SKM-1 treated with dmso at 0.1 percent for 144 hours (cell line): Measurements from ENCODE around the gene RASL10A.
A peak's percentile ranks its signal among the peaks of the same experiment; 100 is the strongest.

Experiments
- DNase-seq: peaks from one replicate; lab custom pipeline; 2025; ENCODE audit not compliant: unreplicated experiment; lab: John Stamatoyannopoulos, UW

RASL10A gene

GRCh38 chr22:29306835-29307595, 8.5 kb downstream of the RASL10A start:
- peak; percentile 67 for DNase-seq

GRCh38 chr22:29306175-29306834, 9.2 kb downstream of the RASL10A start, which contains the start of gene GAS2L1:
GAS2L1 (plus strand) TSS chr22:29306650; CDS start chr22:29308106, 1,456 bp downstream.
- peak; percentile 61 for DNase-seq

GRCh38 chr22:29305836-29306174, 9.7 kb downstream of the RASL10A start:
- DNase-seq: no peak

GRCh38 chr22:29302681-29303465, 12.6 kb downstream of the RASL10A start:
- DNase-seq: no peak

GRCh38 chr22:29302402-29302680, 13.2 kb downstream of the RASL10A start:
- no peak for DNase-seq

- no peak for DNase-seq
Measured at GRCh38 chr22:29301716-29302401, 13.6 kb downstream of the RASL10A start.

- DNase-seq: no peak
Measured at GRCh38 chr22:29300807-29301601, 14.5 kb downstream of the RASL10A start.

- no peak for DNase-seq
Measured at GRCh38 chr22:29300467-29300806, 15.1 kb downstream of the RASL10A start.

GRCh38 chr22:29299136-29299900, 16.2 kb downstream of the RASL10A start:
- DNase-seq: no peak

- DNase-seq: no peak
Measured at GRCh38 chr22:29298641-29299040, 16.9 kb downstream of the RASL10A start.

GRCh38 chr22:29292379-29292778, 23.1 kb downstream of the RASL10A start:
- no peak for DNase-seq

- DNase-seq: no peak
Measured at GRCh38 chr22:29291215-29291614, 24.3 kb downstream of the RASL10A start.

GRCh38 chr22:29290061-29290460, 25.4 kb downstream of the RASL10A start:
- no peak for DNase-seq

- DNase-seq: no peak
Measured at GRCh38 chr22:29288837-29289236, 26.7 kb downstream of the RASL10A start.

GRCh38 chr22:29284196-29284595, 31.3 kb downstream of the RASL10A start:
- no peak for DNase-seq

- no peak for DNase-seq
Measured at GRCh38 chr22:29277927-29278326, 37.6 kb downstream of the RASL10A start.

GRCh38 chr22:29275819-29276565, 39.5 kb downstream of the RASL10A start:
- no peak for DNase-seq

GRCh38 chr22:29275167-29275566, 40.3 kb downstream of the RASL10A start:
- no peak for DNase-seq

GRCh38 chr22:29272624-29273023, 42.9 kb downstream of the RASL10A start:
- DNase-seq: no peak
